K562 (cell line): ENCODE results near the gene NUDT15. TPM values are rescaled to one million over a fixed set of nuclear protein-coding genes. Genes with fewer than 3 reads are reported as not detected.

ENCODE experiments used
- ATAC-seq: fragments of 200-7000 bp; cut with Tn5 transposase; 3 replicates; pipeline ENCODE4 v1.9.1; 2020; ENCODE audit warnings: moderate library complexity
- BruUV-seq: library from RNA; stranded (reverse); fragments of 400-500 nt; replicated peaks from 2 replicates; lab custom pipeline; 2021; lab: Mats Ljungman, UMichigan
- CTCF ChIA-PET: fragments of 300-600 bp; formaldehyde crosslinking; extraction: SDS; loops from one replicate; lab custom pipeline; 2021; ENCODE audit warnings: low intra/inter-chr PET ratio; lab: Yijun Ruan, JAX
- POLR2A ChIA-PET: fragments of 300-600, 350-650 bp; sonication (Branson Sonifier 250); formaldehyde crosslinking; extraction: SDS; loops from one replicate; lab custom pipeline; 2021; ENCODE audit warnings: antibody characterized with exemption, inconsistent platforms; lab: Yijun Ruan, JAX
- DNase-seq, 4 experiments: peaks; one replicate each; pipeline versions ENCODE4 v3.0.0 to v3.0.0-alpha.2; 2011 to 2018; ENCODE audit warnings: low spot score in 3 of 4, mixed read lengths in 3 of 4; ENCODE audit errors: extremely low read depth in 1 of 4
- FAIRE-seq: peaks from 2 replicates; lab custom pipeline; 2011; peaks lifted over from hg19 to GRCh38; lab: Jason Lieb, UNC
- H2AFZ ChIP-seq: 2 replicates; pipeline ENCODE4 v1.6.0; 2011; ENCODE audit warnings: low read depth, low read length, control low read depth, inconsistent platforms
- H3K27ac ChIP-seq: fragments of 200-600 bp; 3 replicates; pipeline ENCODE4 v1.8.0; 2011; ENCODE audit warnings: low read depth, mild to moderate bottlenecking, control low read depth, inconsistent platforms, low read length, moderate library complexity, mixed read lengths; ENCODE audit errors: extremely low read depth
- H3K27me3 ChIP-seq, 2 experiments: fragments of 300-600 bp in 1 of 2; 2 replicates in 1 of 2; 3 replicates in 1 of 2; pipeline versions ENCODE4 v1.6.0 to v1.8.0; 2011; ENCODE audit warnings: inconsistent platforms in 2 of 2, low read length in 2 of 2, mild to moderate bottlenecking in 1 of 2, mixed read lengths in 1 of 2, moderate library complexity in 1 of 2; ENCODE audit not compliant: control insufficient read depth in 2 of 2, insufficient read depth in 2 of 2
- H3K36me3 ChIP-seq: fragments of 300-600 bp; 3 replicates; pipeline ENCODE4 v1.8.0; 2011; ENCODE audit warnings: mild to moderate bottlenecking, low read length, inconsistent platforms; ENCODE audit not compliant: control insufficient read depth, insufficient read depth
- H3K4me1 ChIP-seq, 2 experiments: fragments of 200-600 bp in 1 of 2; replicated peaks in 1 of 2; 2 replicates in 1 of 2; 3 replicates in 1 of 2; pipeline versions ENCODE4 v1.5.1 to v1.8.0; 2011; ENCODE audit warnings: inconsistent platforms in 2 of 2, low read length in 2 of 2, mild to moderate bottlenecking in 1 of 2, mixed read lengths in 1 of 2, moderate library complexity in 1 of 2; ENCODE audit not compliant: control insufficient read depth in 2 of 2, insufficient read depth in 2 of 2
- H3K4me2 ChIP-seq: 2 replicates; pipeline ENCODE4 v1.6.1; 2011; ENCODE audit warnings: low read length, control low read depth, inconsistent platforms, mixed read lengths; ENCODE audit not compliant: insufficient read depth
- H3K4me3 ChIP-seq: fragments of 200-600 bp; sonication (generic), shearing (Covaris generic); 2 replicates; pipeline ENCODE4 v1.5.1; 2016; ENCODE audit warnings: control low read depth, inconsistent platforms
- H3K79me2 ChIP-seq: fragments of 200-600 bp; 3 replicates; pipeline ENCODE4 v1.8.0; 2011; ENCODE audit warnings: low read length, inconsistent platforms; ENCODE audit not compliant: control insufficient read depth, insufficient read depth
- H3K9ac ChIP-seq, 2 experiments: 2 replicates each; pipeline versions ENCODE4 v1.6.0 to v1.6.1; 2011; ENCODE audit warnings: low read depth in 2 of 2, low read length in 2 of 2, control low read depth in 1 of 2, inconsistent platforms in 1 of 2, mild to moderate bottlenecking in 1 of 2, mixed read lengths in 1 of 2; ENCODE audit not compliant: insufficient read depth in 1 of 2
- H3K9me1 ChIP-seq: one replicate; pipeline ENCODE4 v1.6.0; 2011; ENCODE audit warnings: inconsistent platforms, mild to moderate bottlenecking, low read length, moderate library complexity; ENCODE audit not compliant: control insufficient read depth, insufficient read depth
- H3K9me3 ChIP-seq: replicated peaks from 2 replicates; pipeline ENCODE4 v1.5.1; 2011; ENCODE audit warnings: low read depth, low read length, inconsistent platforms; ENCODE audit not compliant: control insufficient read depth, insufficient read depth
- H4K20me1 ChIP-seq: replicated peaks from 2 replicates; pipeline ENCODE4 v1.6.1; 2011; ENCODE audit warnings: low read length, inconsistent platforms, mixed read lengths; ENCODE audit not compliant: control insufficient read depth, insufficient read depth
- C11orf30 ChIP-seq: fragments of 450-650 bp; IDR thresholded peaks from 2 replicates; pipeline ENCODE4 v1.6.1; 2016; ENCODE audit warnings: low read depth, mild to moderate bottlenecking
- CBX1 ChIP-seq: sonication (generic); IDR thresholded peaks from 2 replicates; pipeline ENCODE4 v1.6.1; 2016; ENCODE audit warnings: antibody characterized with exemption, low read depth, mild to moderate bottlenecking
- CHD4 ChIP-seq: fragments of 200-600 bp; sonication (generic); IDR thresholded peaks from 3 replicates; pipeline ENCODE4 v1.6.1; 2012; ENCODE audit warnings: low read depth, mild to moderate bottlenecking, mixed read lengths, low read length, inconsistent platforms; ENCODE audit not compliant: insufficient read depth, insufficient replicate concordance, poor library complexity, severe bottlenecking
- EWSR1 ChIP-seq: fragments of 450-650 bp; IDR thresholded peaks from 2 replicates; pipeline ENCODE4 v1.6.1; 2018; ENCODE audit warnings: borderline replicate concordance, mild to moderate bottlenecking, low read depth, moderate library complexity; ENCODE audit not compliant: partially characterized antibody
- LARP7 ChIP-seq: fragments of 450-650 bp; IDR thresholded peaks from 2 replicates; pipeline ENCODE4 v1.6.1; 2016
- MBD1 ChIP-seq: fragments of 250-450 bp; sonication (Bioruptor Pico); IDR thresholded peaks from 2 replicates; pipeline ENCODE4 v1.8.0; 2022; ENCODE audit warnings: inconsistent platforms
- NBN ChIP-seq: fragments of 450-650 bp; IDR thresholded peaks from 2 replicates; pipeline ENCODE4 v1.6.1; 2016; ENCODE audit warnings: low read depth, mild to moderate bottlenecking
- PHB2 ChIP-seq: fragments of 450-650 bp; IDR thresholded peaks from 2 replicates; pipeline ENCODE4 v1.6.1; 2017; ENCODE audit warnings: low read depth
- POLR2G ChIP-seq: fragments of 200-400 bp; formaldehyde crosslinking; IDR thresholded peaks from 2 replicates; pipeline ENCODE4 v1.6.1; 2017; ENCODE audit warnings: low read depth, mild to moderate bottlenecking, antibody characterized with exemption, low read length, moderate library complexity
- RBFOX2 ChIP-seq: fragments of 200-400 bp; formaldehyde crosslinking; IDR thresholded peaks from 2 replicates; pipeline ENCODE4 v1.6.1; 2017; ENCODE audit warnings: low read depth, mild to moderate bottlenecking, low read length, moderate library complexity
- RBM15 ChIP-seq: fragments of 200-400 bp; formaldehyde crosslinking; IDR thresholded peaks from 2 replicates; pipeline ENCODE4 v1.6.1; 2018; ENCODE audit warnings: mild to moderate bottlenecking, low read length, moderate library complexity; ENCODE audit not compliant: insufficient read depth
- VEZF1 ChIP-seq: fragments of 200-800 bp; sonication (Bioruptor generic); IDR thresholded peaks from 2 replicates; pipeline ENCODE4 v1.6.1; 2017; ENCODE audit warnings: missing genetic modification characterization, missing compliant biosample characterization
- XRCC5 ChIP-seq: fragments of 200-400 bp; formaldehyde crosslinking; IDR thresholded peaks from 2 replicates; pipeline ENCODE4 v1.6.1; 2017; ENCODE audit warnings: low read depth, mild to moderate bottlenecking, low read length
- ZBTB9 ChIP-seq: fragments of 450-650 bp; formaldehyde crosslinking; IDR thresholded peaks from 2 replicates; pipeline ENCODE4 v1.4.0; 2020; ENCODE audit warnings: mild to moderate bottlenecking, moderate library complexity
- ZNF785 ChIP-seq: fragments of 250-450 bp; sonication (Bioruptor Pico); IDR thresholded peaks from 2 replicates; pipeline ENCODE4 v1.4.0; 2020; ENCODE audit warnings: mild to moderate bottlenecking
- WGBS: fragments of 100-300 bp; shearing (Covaris generic); methylation state at CpG from one replicate; pipeline ENCODE4 v1.1.6; 2016; ENCODE audit warnings: low coverage, mixed read lengths; ENCODE audit not compliant: insufficient coverage; ENCODE audit errors: missing lambda C conversion rate; 5-methylcytosine and 5-hydroxymethylcytosine counted together
- in situ Hi-C: fragments of 300-500 bp; cut with MboI; formaldehyde crosslinking; loops from 4 replicates; pipeline ENCODE4 v1.15.0; 2018; ENCODE audit warnings: inconsistent platforms, mixed read lengths
- intact Hi-C: fragments of 100-400 bp; cut with micrococcal nuclease; formaldehyde crosslinking; loops from 2 replicates; pipeline ENCODE4 v1.14.2; 2022
- polyA plus RNA-seq, 8 experiments: library from polyadenylated mRNA; depleted of rRNA in 4 of 8; stranded (reverse) in 5 of 8; unstranded in 3 of 8; fragments of >200 nt; fragmentation: Nextera tagmentation in 2 of 8; fragmentation: Illumina TruSeq in 1 of 8; extraction: Ambion mirVana in 2 of 8; extraction: Trizol in 1 of 8; gene quantifications; 2 replicates each; pipeline versions ENCODE4 v1.2.1 to v1.2.3, GENCODE V29; 2011 to 2014; ENCODE audit warnings: inconsistent platforms in 1 of 8, missing spikeins in 1 of 8
- total RNA-seq, 7 experiments: library from RNA; depleted of rRNA in 6 of 7; stranded (reverse); fragments of >200 nt in 6 of 7; fragmentation: Illumina TruSeq in 2 of 7; extraction: Trizol in 2 of 7; gene quantifications; 2 replicates each; pipeline versions ENCODE4 v1.2.1 to v1.2.3, GENCODE V29; 2011 to 2021; ENCODE audit warnings: low replicate concordance in 1 of 7

The NUDT15 gene
- total and polyA plus RNA-seq, 9 of the 15 experiments (the other 6 are each of a cell fraction or from before 2014, with no cell fraction given) = 14.2 to 26.9 (median 21.6) TPM

DNA sequence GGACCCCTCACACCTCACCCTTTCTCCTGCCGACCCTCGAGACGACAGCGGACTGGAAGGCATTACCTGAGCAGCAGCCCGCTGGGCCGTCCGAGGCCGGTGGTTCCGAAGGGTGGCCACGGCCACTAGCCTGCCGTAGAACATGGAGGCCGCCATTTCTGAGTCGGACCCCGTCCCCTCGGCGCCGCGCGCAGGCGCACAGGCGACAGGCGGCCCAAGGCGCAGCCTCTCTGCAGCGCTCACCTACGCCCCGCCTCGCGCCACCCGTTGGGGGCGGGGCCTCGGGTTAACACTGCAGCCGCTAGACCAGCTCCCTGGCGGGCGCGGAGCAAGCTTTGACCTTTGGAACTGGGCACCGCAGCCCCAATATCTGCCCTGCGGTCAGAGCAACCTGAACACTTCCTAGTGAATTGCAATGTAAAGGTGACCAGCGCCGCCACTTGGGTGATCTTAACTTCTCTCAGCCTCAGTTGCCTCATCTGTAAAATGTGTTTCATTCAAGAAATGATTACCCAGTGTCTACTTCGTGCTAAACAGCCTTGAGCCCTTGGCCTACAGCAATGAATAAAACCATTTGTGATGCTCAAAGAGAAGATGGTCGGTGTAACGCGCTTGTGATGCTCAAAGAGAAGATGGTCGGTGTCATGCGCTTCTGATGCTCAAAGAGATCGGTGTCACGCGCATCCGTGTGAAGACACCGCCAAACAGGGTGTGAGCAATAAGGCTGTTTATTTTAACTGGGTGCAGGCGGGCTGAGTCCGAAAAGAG lies 36.2 kb upstream of the NUDT15 start, which contains the start of gene SUCLA2:
Gene SUCLA2, minus strand, starts transcription at position 160 of the 768 bp plus-strand sequence. Its CDS starts 4 bp downstream, at position 156.
- Histone ChIP-seq H3K4me2 (peak within 1 kb of the TSS; percentile 85), H3K79me2 (peaks cover 42% of the 10 kb centered on the region), H3K9me3 (no peaks in the 10 kb centered on the region), H3K36me3 (peaks cover 15% of the 10 kb centered on the region; the same call in 1 of the 3 replicates), H3K9me1 (no peaks in the 10 kb centered on the region), H2AFZ (peak within 1 kb of the TSS; percentile 99), H4K20me1 (no peaks in the 10 kb centered on the region), H3K27me3 (no peaks in the 10 kb centered on the region), H3K4me3 (peak within 1 kb of the TSS; percentile 90), H3K4me1 (peaks cover 2 to 13% of the 10 kb centered on the region in 2 experiments; a peak in 4 of 5 replicates), H3K27ac (peak within 1 kb of the TSS; percentile 67), H3K9ac (peak within 1 kb of the TSS; percentile 81 to 99)
- CTCF ChIA-PET = no interaction called here
- DNase-seq (peak; percentile 92 to 96 (median 96)), ATAC-seq (peak; percentile 100), FAIRE-seq (peak; percentile 77)
- POLR2A ChIA-PET = interaction anchor here (0.6 to 0.7 kb wide), 2 partner anchors 34 to 454 kb away, joined by 4 read pairs; no protein-coding TSS in a partner anchor
- intact Hi-C loops (no loop called here), in situ Hi-C loops (no loop called here)
- BruUV-seq = no TSS peak
- 14% methylated on average over 21 of the region's 52 CpGs for WGBS
- no peak for TF ChIP-seq RBM15
- peak; percentile 89 for TF ChIP-seq RBFOX2
- TF ChIP-seq NBN = no peak
- TF ChIP-seq ZNF785 (CRISPR knock-in tag) = no peak
- peak; percentile 39; the same call in 1 of the 2 replicates for TF ChIP-seq C11orf30
- TF ChIP-seq VEZF1 (CRISPR knock-in tag) = peak; percentile 39; the same call in 1 of the 2 replicates
- TF ChIP-seq PHB2 = no peak
- 0 out of 2 replicates have a peak, but pooled peaks have one; percentile 20 for TF ChIP-seq CBX1
- TF ChIP-seq POLR2G = peak; percentile 87
- peak; percentile 83; the same call in 1 of the 2 replicates for TF ChIP-seq MBD1 (CRISPR knock-in tag)
- no peak for TF ChIP-seq CHD4
- no peak for TF ChIP-seq EWSR1
- no peak for TF ChIP-seq XRCC5
- TF ChIP-seq ZBTB9 = 0 out of 2 replicates have a peak, but pooled peaks have one; percentile 44
- TF ChIP-seq LARP7 = no peak
